GM12878 (cell line): ENCODE results near the gene STK32A. TPM values are rescaled to one million over a fixed set of nuclear protein-coding genes. Genes with fewer than 3 reads are reported as not detected.

Experiments used
- ATAC-seq: fragments of 200-7000 bp; cut with Tn5 transposase; 3 replicates; pipeline ENCODE4 v1.9.1; 2020; ENCODE audit warnings: mild to moderate bottlenecking, moderate library complexity
- BruUV-seq: library from RNA; stranded (reverse); fragments of 400-500 nt; replicated peaks from 2 replicates; lab custom pipeline; 2021; lab: Mats Ljungman, UMichigan
- CTCF ChIA-PET: fragments of 300-600 bp; sonication (Branson Sonifier 250); formaldehyde crosslinking; extraction: SDS; loops from one replicate; lab custom pipeline; 2021; ENCODE audit warnings: inconsistent platforms; lab: Yijun Ruan, JAX
- POLR2A ChIA-PET: fragments of 350-600 bp; formaldehyde crosslinking; extraction: SDS; loops from one replicate; lab custom pipeline; 2021; ENCODE audit warnings: inconsistent platforms; lab: Charles Lee
- RAD21 ChIA-PET: fragments of 300-600 bp; sonication (Branson Sonifier 250); formaldehyde crosslinking; loops from one replicate; lab custom pipeline; 2023; ENCODE audit warnings: antibody characterized with exemption; ENCODE audit not compliant: unreplicated experiment; lab: Charles Lee
- SMC1A ChIA-PET: fragments of 300-600 bp; sonication (Branson Sonifier 250); formaldehyde crosslinking; loops from one replicate; lab custom pipeline; 2023; ENCODE audit not compliant: unreplicated experiment, uncharacterized antibody; lab: Charles Lee
- DNase-seq: peaks from one replicate; pipeline ENCODE4 v3.0.0-alpha.2; 2011; ENCODE audit warnings: low read depth, low spot score
- FAIRE-seq: peaks from 3 replicates; lab custom pipeline; 2011; peaks lifted over from hg19 to GRCh38; lab: Jason Lieb, UNC
- H2AFZ ChIP-seq: 2 replicates; pipeline ENCODE4 v1.6.0; 2011; ENCODE audit warnings: low read depth, low read length, control low read depth; ENCODE audit not compliant: control insufficient read depth
- H3K27ac ChIP-seq: 2 replicates; pipeline ENCODE4 v1.5.1; 2011; ENCODE audit warnings: control low read depth; ENCODE audit not compliant: control insufficient read depth, insufficient read depth
- H3K27me3 ChIP-seq, 2 experiments: replicated peaks in 1 of 2; 2 replicates each; pipeline versions ENCODE4 v1.6.0 to v1.6.1; 2011; ENCODE audit warnings: low read length in 1 of 2; ENCODE audit not compliant: control insufficient read depth in 2 of 2, insufficient read depth in 2 of 2
- H3K36me3 ChIP-seq, 2 experiments: 2 replicates each; pipeline ENCODE4 v1.5.1; 2011; ENCODE audit warnings: low read length in 1 of 2; ENCODE audit not compliant: control insufficient read depth in 2 of 2, insufficient read depth in 2 of 2
- H3K4me1 ChIP-seq: 2 replicates; pipeline ENCODE4 v1.6.1; 2011; ENCODE audit warnings: mild to moderate bottlenecking, low read length, moderate library complexity, mixed read lengths; ENCODE audit not compliant: control insufficient read depth, insufficient read depth
- H3K4me2 ChIP-seq: 2 replicates; pipeline ENCODE4 v1.6.0; 2011; ENCODE audit warnings: control low read depth; ENCODE audit not compliant: control insufficient read depth, insufficient read depth
- H3K4me3 ChIP-seq: fragments of 200-600 bp; sonication (generic); 2 replicates; pipeline ENCODE4 v1.5.1; 2016
- H3K79me2 ChIP-seq: 2 replicates; pipeline ENCODE4 v1.6.0; 2011; ENCODE audit warnings: low read length; ENCODE audit not compliant: control insufficient read depth, insufficient read depth
- H3K9ac ChIP-seq: 2 replicates; pipeline ENCODE4 v1.8.0; 2011; ENCODE audit warnings: low read length, control low read depth, mixed read lengths; ENCODE audit not compliant: control insufficient read depth, insufficient read depth
- H3K9me3 ChIP-seq: replicated peaks from 3 replicates; pipeline ENCODE4 v1.5.1; 2011; ENCODE audit warnings: mild to moderate bottlenecking, low read length; ENCODE audit not compliant: control insufficient read depth, insufficient read depth
- H4K20me1 ChIP-seq: 2 replicates; pipeline ENCODE4 v1.6.0; 2011; ENCODE audit not compliant: control insufficient read depth, insufficient read depth
- CBX3 ChIP-seq: fragments of 200-600 bp; sonication (generic); IDR thresholded peaks from 2 replicates; pipeline ENCODE4 v1.6.1; 2016; ENCODE audit warnings: low read depth, borderline replicate concordance
- CHD1 ChIP-seq: IDR thresholded peaks from 2 replicates; pipeline ENCODE4 v1.6.1; 2012; ENCODE audit warnings: low read depth, low read length, improper control_type of control experiment
- DPF2 ChIP-seq: fragments of 450-650 bp; IDR thresholded peaks from 2 replicates; pipeline ENCODE4 v1.6.1; 2017; ENCODE audit warnings: mild to moderate bottlenecking
- ESRRA ChIP-seq: IDR thresholded peaks from 2 replicates; pipeline ENCODE4 v1.6.1; 2012; ENCODE audit warnings: mild to moderate bottlenecking, low read length, improper control_type of control experiment
- FOXM1 ChIP-seq: IDR thresholded peaks from 2 replicates; pipeline ENCODE4 v1.6.1; 2012; ENCODE audit warnings: low read depth, mild to moderate bottlenecking, inconsistent platforms, low read length, moderate library complexity
- GATAD2B ChIP-seq: fragments of 450-650 bp; conservative IDR thresholded peaks from 2 replicates; pipeline ENCODE4 v1.6.1; 2017; ENCODE audit warnings: low read depth, mild to moderate bottlenecking, moderate library complexity
- HDGF ChIP-seq: fragments of 450-650 bp; IDR thresholded peaks from 2 replicates; pipeline ENCODE4 v1.6.1; 2016; ENCODE audit warnings: antibody characterized with exemption
- JUNB ChIP-seq: IDR thresholded peaks from 2 replicates; pipeline ENCODE4 v1.6.1; 2016; ENCODE audit warnings: antibody characterized with exemption, mild to moderate bottlenecking
- NFIC ChIP-seq: IDR thresholded peaks from 2 replicates; pipeline ENCODE4 v1.6.1; 2012; ENCODE audit warnings: low read depth, mild to moderate bottlenecking, inconsistent platforms, low read length, moderate library complexity
- POU2F2 ChIP-seq: IDR thresholded peaks from 3 replicates; pipeline ENCODE4 v1.6.1; 2011; ENCODE audit warnings: low read depth, mild to moderate bottlenecking, low read length, borderline replicate concordance
- RAD21 ChIP-seq: IDR thresholded peaks from 2 replicates; pipeline ENCODE4 v1.6.1; 2011; ENCODE audit warnings: mild to moderate bottlenecking, low read depth, low read length, moderate library complexity; ENCODE audit not compliant: insufficient read depth
- SIN3A ChIP-seq: IDR thresholded peaks from 2 replicates; pipeline ENCODE4 v1.6.1; 2012; ENCODE audit warnings: low read depth, low read length, improper control_type of control experiment
- SMAD5 ChIP-seq: IDR thresholded peaks from 2 replicates; pipeline ENCODE4 v1.6.1; 2016; ENCODE audit warnings: antibody characterized with exemption, low read depth
- SMC3 ChIP-seq: IDR thresholded peaks from 2 replicates; pipeline ENCODE4 v1.6.1; 2011; ENCODE audit warnings: low read length, improper control_type of control experiment, borderline replicate concordance
- SP1 ChIP-seq: IDR thresholded peaks from one replicate; pipeline ENCODE4 v1.6.1; 2011; ENCODE audit warnings: low read depth, low read length
- SUZ12 ChIP-seq: fragments of 200-600 bp; sonication (generic); IDR thresholded peaks from one replicate; pipeline ENCODE4 v1.6.1; 2018; ENCODE audit warnings: antibody characterized with exemption, mild to moderate bottlenecking; ENCODE audit not compliant: unreplicated experiment
- ZBTB33 ChIP-seq: fragments of 450-650 bp; IDR thresholded peaks from 2 replicates; pipeline ENCODE4 v1.6.1; 2017; ENCODE audit warnings: mild to moderate bottlenecking
- WGBS: methylation state at CpG from one replicate; pipeline ENCODE4 v1.1.6; 2016; ENCODE audit warnings: low lambda C conversion rate; ENCODE audit not compliant: insufficient replicate concordance, insufficient coverage; ENCODE audit errors: missing lambda C conversion rate; 5-methylcytosine and 5-hydroxymethylcytosine counted together
- in situ Hi-C: fragments of 300-500 bp; cut with MboI; formaldehyde crosslinking; loops from 9 replicates; pipeline ENCODE4 v1.14.3; 2018; ENCODE audit warnings: mixed read lengths
- intact Hi-C: fragments of 100-400 bp; cut with micrococcal nuclease; formaldehyde crosslinking; loops from one replicate; pipeline ENCODE4 v1.14.2; 2022; ENCODE audit not compliant: unreplicated experiment
- polyA plus RNA-seq, 11 experiments: library from polyadenylated mRNA; depleted of rRNA in 4 of 11; unstranded in 6 of 11; stranded (reverse) in 5 of 11; fragments of >200 nt; fragmentation: Nextera tagmentation in 4 of 11; fragmentation: Illumina TruSeq in 1 of 11; extraction: Ambion mirVana in 4 of 11; extraction: Trizol in 1 of 11; gene quantifications; 1 replicate in 1 of 11; 2 replicates in 10 of 11; pipeline versions ENCODE4 v1.2.1 to v1.2.3, GENCODE V29; 2011 to 2016; ENCODE audit warnings: inconsistent platforms in 2 of 11, missing spikeins in 2 of 11, low read depth in 1 of 11
- total RNA-seq, 4 experiments: library from RNA; depleted of rRNA in 3 of 4; stranded (reverse); fragments of >200 nt in 3 of 4; fragmentation: Illumina TruSeq in 1 of 4; extraction: Trizol in 1 of 4; gene quantifications; 2 replicates each; pipeline versions ENCODE4 v1.2.1 to v1.2.3, GENCODE V29; 2013 to 2021

Gene STK32A
- total and polyA plus RNA-seq, 10 of the 15 experiments (the other 5 are each of a cell fraction or from before 2014, with no cell fraction given) = under 0.01 to 0.10 TPM; not detected in 8

GRCh38 chr5:147259837-147260236 is 25.0 kb downstream of the STK32A start:
- intact Hi-C loops = no loop called here
- ChIA-PET SMC1A (no interaction called here), RAD21 (no interaction called here), CTCF (interaction anchor here (0.7 kb wide), 1 partner anchor 359 kb away, joined by 3 read pairs; no protein-coding TSS in a partner anchor), POLR2A (no interaction called here)
- no peak overlapping the region for H2AFZ ChIP-seq
- H3K4me1 ChIP-seq = no peaks in the 10 kb centered on the region
- H3K79me2 ChIP-seq = no peaks in the 10 kb centered on the region
- no peak overlapping the region for H3K4me2 ChIP-seq
- no peak overlapping the region for H3K4me3 ChIP-seq
- no peaks in the 10 kb centered on the region for H3K36me3 ChIP-seq
- no peak for TF ChIP-seq CHD1
- no peak for TF ChIP-seq SP1
- TF ChIP-seq ESRRA = no peak
- TF ChIP-seq POU2F2 = no peak
- TF ChIP-seq HDGF = no peak
- TF ChIP-seq JUNB = no peak
- TF ChIP-seq SIN3A = no peak
- TF ChIP-seq FOXM1 = no peak
- TF ChIP-seq SMAD5 = no peak
- TF ChIP-seq CBX3 = no peak
- no peak for TF ChIP-seq ZBTB33
- TF ChIP-seq GATAD2B = no peak
- no peak for TF ChIP-seq NFIC
- no peak for TF ChIP-seq RAD21
- no peak for TF ChIP-seq DPF2
- TF ChIP-seq SUZ12 = no peak
- no peak for TF ChIP-seq SMC3
- H3K27me3 ChIP-seq = no peaks in the 10 kb centered on the region; a peak in 1 of 4 replicates
- FAIRE-seq = no peak
- H3K9ac ChIP-seq = no peak overlapping the region
- WGBS = 40% methylated on average over 1 of the region's 1 CpG
- in situ Hi-C loops = no loop called here
- H3K9me3 ChIP-seq = no peaks in the 10 kb centered on the region
- DNase-seq = no peak
- no peak overlapping the region for H3K27ac ChIP-seq
- no TSS peak for BruUV-seq
- no peak for ATAC-seq
- H4K20me1 ChIP-seq = no peaks in the 10 kb centered on the region
